Sigmoid colon (tissue), 7 donors: ENCODE measurements around the gene PRKCA. TPM values are rescaled to one million over a fixed set of nuclear protein-coding genes. Genes with fewer than 3 reads are reported as not detected.

Source experiments
- DNase-seq: peaks from one replicate; pipeline ENCODE4 v3.0.0-alpha.2; 2019
- H3K27ac ChIP-seq, 4 donors: fragments of 200-600 bp; sonication (generic); one replicate each; pipeline ENCODE4 v1.5.1; 2016 to 2019; ENCODE audit warnings: mild to moderate bottlenecking in 1 of 4
- H3K27me3 ChIP-seq, 3 donors: fragments of 200-600 bp; sonication (generic); one replicate each; pipeline ENCODE4 v1.5.1; 2019; ENCODE audit warnings: mild to moderate bottlenecking in 1 of 3
- H3K36me3 ChIP-seq, 4 donors: fragments of 200-600 bp; sonication (generic); one replicate each; pipeline ENCODE4 v1.5.1; 2016 to 2019
- H3K4me1 ChIP-seq, 4 donors: fragments of 200-600 bp; sonication (generic); one replicate each; pipeline ENCODE4 v1.5.1; 2017 to 2019
- H3K4me3 ChIP-seq, 4 donors: fragments of 200-600 bp; sonication (generic); one replicate each; pipeline ENCODE4 v1.5.1; 2017 to 2019; ENCODE audit warnings: mild to moderate bottlenecking in 2 of 4, moderate library complexity in 1 of 4
- H3K9me3 ChIP-seq, 4 donors: fragments of 200-600 bp in 3 of 4; sonication (generic) in 3 of 4; one replicate each; pipeline versions ENCODE4 v1.5.1 to v1.6.1; 2013 to 2019
- EP300 ChIP-seq, 4 donors: sonication (generic); formaldehyde crosslinking; IDR thresholded peaks; one replicate each; pipeline ENCODE4 v1.6.1; 2017; ENCODE audit warnings: antibody characterized with exemption in 4 of 4
- POLR2A ChIP-seq, 2 donors: fragments of 450-650 bp; IDR thresholded peaks; one replicate each; pipeline ENCODE4 v1.6.1; 2016; ENCODE audit warnings: antibody characterized with exemption in 2 of 2, mild to moderate bottlenecking in 2 of 2, moderate library complexity in 2 of 2
- POLR2AphosphoS5 ChIP-seq, 4 donors: sonication (generic); formaldehyde crosslinking; IDR thresholded peaks; one replicate each; pipeline ENCODE4 v1.6.1; 2017; ENCODE audit warnings: antibody characterized with exemption in 4 of 4
- WGBS, 2 donors: extraction: QIAGEN DNeasy Blood & Tissue Kit; methylation state at CpG; one replicate each; pipeline ENCODE4 v1.1.7; 2013; 5-methylcytosine and 5-hydroxymethylcytosine counted together
- intact Hi-C: fragments of 100-400 bp; cut with DNase I; formaldehyde crosslinking; loops from one replicate; pipeline ENCODE4 v1.15.1; 2023
- polyA plus RNA-seq, 3 donors: library from polyadenylated mRNA; stranded (reverse); fragments of 200-250 nt; gene quantifications; one replicate each; pipeline ENCODE4 v1.2.3, GENCODE V29; 2013
- total RNA-seq, 4 donors: library from RNA; depleted of rRNA; stranded (reverse); fragments of >200 nt; gene quantifications; one replicate each; pipeline ENCODE4 v1.1.0, GENCODE V29; 2016
- TF ChIP-seq, protein P1 (sequence below), 4 experiments: fragments of 450-650 bp in 3 of 4; fragments of 200-600 bp in 1 of 4; IDR thresholded peaks; one replicate each; pipeline ENCODE4 v1.5.1; 2016 to 2019; ENCODE audit warnings: antibody characterized with exemption in 4 of 4, mild to moderate bottlenecking in 3 of 4, moderate library complexity in 2 of 4
- donor health status: healthy with polysubstance abuse.
- donor health status: Bipolar disorder and iron deficiency.
- donor health status: healthy.

The PRKCA gene
- total and polyA plus RNA-seq, 7 donors = 6.6 to 58.4 (median 42.6) TPM

DNA sequence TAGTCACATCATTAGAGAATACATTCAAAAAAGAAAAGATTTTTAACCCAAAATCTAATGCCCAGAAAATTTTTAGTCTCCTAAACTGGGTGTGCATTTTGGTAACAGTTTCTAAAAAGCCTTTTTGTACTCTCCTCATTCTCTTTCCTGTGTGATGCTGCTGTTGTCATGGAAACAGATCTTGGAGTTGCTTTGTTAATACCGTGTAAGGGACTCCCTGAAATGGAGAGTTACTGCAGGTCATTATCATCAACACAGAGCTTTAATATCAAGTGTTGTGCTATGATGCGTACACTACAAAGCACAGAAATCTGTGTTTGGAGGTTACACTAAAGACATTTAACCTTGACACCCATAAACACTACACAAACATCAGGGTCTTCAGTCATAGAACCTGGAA lies 216.3 kb downstream of the PRKCA start:
- Histone ChIP-seq H3K27ac (peak overlapping the region; percentile 4 to 82 (median 68)), H3K4me3 (no peak overlapping the region), H3K9me3 (no peaks in the 10 kb centered on the region), H3K36me3 (no peaks in the 10 kb centered on the region), H3K27me3 (no peaks in the 10 kb centered on the region), H3K4me1 (peaks cover 0 to 73% (median 65%) of the 10 kb centered on the region in 4 donors)
- WGBS, 2 donors = 61 to 75% methylated on average over 2 of the region's 2 CpGs
- no peak for TF ChIP-seq EP300 (IDR thresholded peaks at IDR 0.05)
- no peak for TF ChIP-seq POLR2A (IDR thresholded peaks at IDR 0.05)
- TF ChIP-seq, protein P1, sequence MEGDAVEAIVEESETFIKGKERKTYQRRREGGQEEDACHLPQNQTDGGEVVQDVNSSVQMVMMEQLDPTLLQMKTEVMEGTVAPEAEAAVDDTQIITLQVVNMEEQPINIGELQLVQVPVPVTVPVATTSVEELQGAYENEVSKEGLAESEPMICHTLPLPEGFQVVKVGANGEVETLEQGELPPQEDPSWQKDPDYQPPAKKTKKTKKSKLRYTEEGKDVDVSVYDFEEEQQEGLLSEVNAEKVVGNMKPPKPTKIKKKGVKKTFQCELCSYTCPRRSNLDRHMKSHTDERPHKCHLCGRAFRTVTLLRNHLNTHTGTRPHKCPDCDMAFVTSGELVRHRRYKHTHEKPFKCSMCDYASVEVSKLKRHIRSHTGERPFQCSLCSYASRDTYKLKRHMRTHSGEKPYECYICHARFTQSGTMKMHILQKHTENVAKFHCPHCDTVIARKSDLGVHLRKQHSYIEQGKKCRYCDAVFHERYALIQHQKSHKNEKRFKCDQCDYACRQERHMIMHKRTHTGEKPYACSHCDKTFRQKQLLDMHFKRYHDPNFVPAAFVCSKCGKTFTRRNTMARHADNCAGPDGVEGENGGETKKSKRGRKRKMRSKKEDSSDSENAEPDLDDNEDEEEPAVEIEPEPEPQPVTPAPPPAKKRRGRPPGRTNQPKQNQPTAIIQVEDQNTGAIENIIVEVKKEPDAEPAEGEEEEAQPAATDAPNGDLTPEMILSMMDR (IDR thresholded peaks at IDR 0.05) = no peak
- no peak for TF ChIP-seq POLR2AphosphoS5 (IDR thresholded peaks at IDR 0.05)
- intact Hi-C loops = no loop called here
- no peak for DNase-seq

GRCh38 chr17:66519154-66519553 lies 216.7 kb downstream of the PRKCA start:
- 88 to 94% methylated on average over 3 of the region's 3 CpGs for WGBS, 2 donors
- Histone ChIP-seq H3K27me3 (no peaks in the 10 kb centered on the region), H3K4me3 (no peak overlapping the region), H3K9me3 (no peaks in the 10 kb centered on the region), H3K27ac (peak overlapping the region; percentile 4 to 82 (median 68)), H3K4me1 (peaks cover 0 to 78% (median 70%) of the 10 kb centered on the region in 4 donors), H3K36me3 (no peaks in the 10 kb centered on the region)
- peak in 2 of 4 donors; percentile 15 to 57 for TF ChIP-seq POLR2AphosphoS5 (IDR thresholded peaks at IDR 0.05)
- TF ChIP-seq, protein P1 (IDR thresholded peaks at IDR 0.05) = no peak
- DNase-seq = no peak
- intact Hi-C loops = no loop called here

DNA sequence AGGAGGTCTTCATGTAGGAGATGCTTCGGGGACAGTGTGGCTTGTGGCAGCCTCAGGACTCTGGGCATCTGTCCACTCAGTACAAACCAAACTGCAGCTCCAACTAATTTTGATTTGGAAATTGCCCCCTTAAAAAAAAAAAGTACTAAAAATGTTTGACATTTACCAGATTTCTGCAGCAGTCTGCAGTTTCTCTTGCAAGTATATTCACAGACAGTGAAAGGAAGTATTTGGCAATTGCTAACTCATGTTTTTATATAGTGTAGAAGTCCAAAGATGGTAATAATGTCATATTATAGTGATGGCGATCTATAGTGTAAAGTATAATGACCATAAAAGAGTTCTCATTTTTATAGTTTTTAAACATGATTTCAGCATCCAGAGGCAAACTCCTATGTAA lies 218.6 kb downstream of the PRKCA start:
- intact Hi-C loops = no loop called here

DNA sequence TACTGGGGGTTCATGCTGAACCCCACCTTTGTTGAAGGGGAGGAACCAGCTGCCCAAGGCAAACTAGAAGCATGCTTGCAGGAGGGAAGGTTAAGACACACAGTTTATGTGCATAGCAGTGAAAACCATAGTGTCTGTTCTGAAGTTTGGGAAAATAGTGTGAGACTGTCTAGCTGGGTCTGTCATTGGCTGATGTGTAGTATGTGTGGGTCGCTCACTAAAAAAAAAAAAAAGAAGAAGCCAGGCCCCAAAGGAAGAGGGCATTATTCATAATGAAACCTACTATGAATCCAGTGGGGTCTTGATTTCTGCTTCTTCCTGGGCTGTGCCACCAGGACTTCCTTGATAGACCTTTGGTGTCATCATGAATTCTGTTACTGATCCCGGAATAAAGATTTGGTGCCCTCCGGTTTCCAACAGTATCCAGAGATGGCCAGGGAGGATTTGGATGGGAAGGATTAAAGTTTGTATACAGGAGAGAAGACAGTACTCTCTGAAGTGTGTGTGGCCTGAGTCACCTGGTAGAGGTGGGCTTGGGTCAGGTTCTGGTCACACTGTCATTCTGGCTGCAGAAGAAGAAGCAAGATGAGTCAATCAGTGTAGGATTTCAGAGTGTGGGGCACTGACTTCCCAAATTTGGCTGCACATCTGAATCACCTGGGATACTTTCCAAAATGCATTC lies 220.3 kb downstream of the PRKCA start:
- DNase-seq = no peak
- Histone ChIP-seq H3K4me1 (peaks cover 0 to 94% (median 86%) of the 10 kb centered on the region in 4 donors), H3K36me3 (no peaks in the 10 kb centered on the region), H3K9me3 (no peaks in the 10 kb centered on the region), H3K27me3 (no peaks in the 10 kb centered on the region), H3K27ac (peak overlapping the region; percentile 48 to 82 (median 72)), H3K4me3 (no peak overlapping the region)
- intact Hi-C loops = no loop called here
- WGBS, 2 donors = 91 to 94% methylated on average over 3 of the region's 3 CpGs
- no peak for TF ChIP-seq EP300 (IDR thresholded peaks at IDR 0.05)
- no peak for TF ChIP-seq POLR2A (IDR thresholded peaks at IDR 0.05)
- TF ChIP-seq, protein P1 (IDR thresholded peaks at IDR 0.05) = no peak
- TF ChIP-seq POLR2AphosphoS5 (IDR thresholded peaks at IDR 0.05) = no peak

More for the DNA sequence above, 218.6 kb downstream of the PRKCA start:
- H3K4me1 ChIP-seq = peaks cover 0 to 96% (median 87%) of the 10 kb centered on the region in 4 donors
- TF ChIP-seq POLR2A (IDR thresholded peaks at IDR 0.05) (no peak), POLR2AphosphoS5 (IDR thresholded peaks at IDR 0.05) (peak; percentile 26 to 89 (median 78)), EP300 (IDR thresholded peaks at IDR 0.05) (peak in 1 of 4 donors; percentile 61)
- TF ChIP-seq, protein P1 (IDR thresholded peaks at IDR 0.05) = no peak
- no peaks in the 10 kb centered on the region for H3K9me3 ChIP-seq
- peak overlapping the region; percentile 15 to 82 (median 62) for H3K27ac ChIP-seq
- no peaks in the 10 kb centered on the region for H3K36me3 ChIP-seq
- H3K4me3 ChIP-seq = no peak overlapping the region
- no peak for DNase-seq
- no peaks in the 10 kb centered on the region for H3K27me3 ChIP-seq
- 52 to 65% methylated on average over 2 of the region's 2 CpGs for WGBS, 2 donors
